HFFc6 (cell line): ENCODE results near the gene PID1. TPM values are rescaled to one million over a fixed set of nuclear protein-coding genes. Genes with fewer than 3 reads are reported as not detected.

Source experiments
- DNase-seq: peaks from one replicate; pipeline ENCODE4 v3.0.0-alpha.2; 2018
- H3K27ac Mint-ChIP-seq: 2 replicates; pipeline ENCODE4 v1.8.0; 2020; ENCODE audit warnings: mild to moderate bottlenecking, mixed read lengths
- H3K27me3 Mint-ChIP-seq: 2 replicates; pipeline ENCODE4 v1.8.0; 2021; ENCODE audit warnings: mild to moderate bottlenecking, moderate library complexity, mixed read lengths; ENCODE audit not compliant: insufficient read depth
- H3K36me3 Mint-ChIP-seq: 2 replicates; pipeline ENCODE4 v1.8.0; 2021; ENCODE audit warnings: low read depth, mixed read lengths
- H3K4me1 Mint-ChIP-seq: 2 replicates; pipeline ENCODE4 v1.8.0; 2020; ENCODE audit warnings: low read depth, mixed read lengths
- H3K4me3 Mint-ChIP-seq: 2 replicates; pipeline ENCODE4 v1.8.0; 2020; ENCODE audit warnings: mild to moderate bottlenecking, moderate library complexity, mixed read lengths
- H3K9me3 Mint-ChIP-seq: 2 replicates; pipeline ENCODE4 v1.8.0; 2020; ENCODE audit warnings: mild to moderate bottlenecking, mixed read lengths
- total RNA-seq, 6 experiments: library from RNA; stranded (reverse); fragmentation: NEBNext Ultra II Directional; extraction: Animal tissue kit (Norgen Biotek cat#: 25700); gene quantifications; 2 replicates in 1 of 6; 3 replicates in 5 of 6; pipeline ENCODE4 v1.2.3, GENCODE V29; 2021
- TF ChIP-seq, protein P1 (sequence below): fragments of 200-600 bp; sonication (generic); IDR thresholded peaks from 2 replicates; pipeline ENCODE4 v1.5.0; 2021; ENCODE audit warnings: antibody characterized with exemption, mild to moderate bottlenecking

Gene PID1
- total RNA-seq, 6 experiments from 2014 or later, result 6.7 to 9.1 (median 8.6) TPM

DNA sequence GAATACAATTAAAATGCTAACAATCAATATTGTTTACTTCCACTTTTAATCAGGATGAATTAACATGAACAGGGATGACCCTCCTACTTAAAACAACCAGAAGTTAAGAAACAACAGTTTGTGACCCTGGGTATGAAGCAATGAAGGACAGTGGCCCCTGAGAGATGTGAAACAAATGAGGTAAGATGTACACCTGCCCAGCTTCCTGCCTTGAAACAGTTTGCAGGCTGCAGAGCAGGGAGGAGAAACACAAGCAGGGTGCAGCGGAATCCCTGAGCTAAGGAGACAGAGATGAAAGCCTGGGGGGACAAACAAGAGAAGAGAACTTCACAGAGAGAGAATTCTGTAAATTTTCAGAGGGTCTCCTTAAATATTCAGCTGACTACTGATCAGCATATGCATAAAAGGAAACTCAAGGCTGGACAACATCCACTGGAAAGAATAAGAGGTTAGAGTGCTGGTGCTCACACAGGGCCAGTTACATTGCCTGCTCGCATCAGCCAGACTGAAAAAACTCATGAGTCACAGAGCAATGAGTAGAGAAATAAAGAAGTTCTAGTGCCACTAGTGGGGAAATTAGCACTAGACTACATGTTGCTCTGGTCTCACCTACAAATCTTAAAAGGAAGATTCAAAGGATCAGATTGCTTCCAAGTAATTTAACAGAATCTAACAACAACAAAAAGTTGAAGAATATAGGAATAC lies 106.4 kb downstream of the PID1 start:
- Mint-ChIP-seq H3K4me3 (peak overlapping the region; percentile 0; the same call in 1 of the 2 replicates), H3K9me3 (peaks cover 4% of the 10 kb centered on the region; the same call in 1 of the 2 replicates), H3K36me3 (peaks cover 5% of the 10 kb centered on the region), H3K4me1 (peaks cover 28% of the 10 kb centered on the region), H3K27ac (no peak overlapping the region), H3K27me3 (peaks cover 1% of the 10 kb centered on the region; the same call in 1 of the 2 replicates)
- peak; percentile 32 for DNase-seq
- TF ChIP-seq, protein P1, sequence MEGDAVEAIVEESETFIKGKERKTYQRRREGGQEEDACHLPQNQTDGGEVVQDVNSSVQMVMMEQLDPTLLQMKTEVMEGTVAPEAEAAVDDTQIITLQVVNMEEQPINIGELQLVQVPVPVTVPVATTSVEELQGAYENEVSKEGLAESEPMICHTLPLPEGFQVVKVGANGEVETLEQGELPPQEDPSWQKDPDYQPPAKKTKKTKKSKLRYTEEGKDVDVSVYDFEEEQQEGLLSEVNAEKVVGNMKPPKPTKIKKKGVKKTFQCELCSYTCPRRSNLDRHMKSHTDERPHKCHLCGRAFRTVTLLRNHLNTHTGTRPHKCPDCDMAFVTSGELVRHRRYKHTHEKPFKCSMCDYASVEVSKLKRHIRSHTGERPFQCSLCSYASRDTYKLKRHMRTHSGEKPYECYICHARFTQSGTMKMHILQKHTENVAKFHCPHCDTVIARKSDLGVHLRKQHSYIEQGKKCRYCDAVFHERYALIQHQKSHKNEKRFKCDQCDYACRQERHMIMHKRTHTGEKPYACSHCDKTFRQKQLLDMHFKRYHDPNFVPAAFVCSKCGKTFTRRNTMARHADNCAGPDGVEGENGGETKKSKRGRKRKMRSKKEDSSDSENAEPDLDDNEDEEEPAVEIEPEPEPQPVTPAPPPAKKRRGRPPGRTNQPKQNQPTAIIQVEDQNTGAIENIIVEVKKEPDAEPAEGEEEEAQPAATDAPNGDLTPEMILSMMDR, result 0 out of 2 replicates have a peak, but pooled peaks have one; percentile 2

DNA sequence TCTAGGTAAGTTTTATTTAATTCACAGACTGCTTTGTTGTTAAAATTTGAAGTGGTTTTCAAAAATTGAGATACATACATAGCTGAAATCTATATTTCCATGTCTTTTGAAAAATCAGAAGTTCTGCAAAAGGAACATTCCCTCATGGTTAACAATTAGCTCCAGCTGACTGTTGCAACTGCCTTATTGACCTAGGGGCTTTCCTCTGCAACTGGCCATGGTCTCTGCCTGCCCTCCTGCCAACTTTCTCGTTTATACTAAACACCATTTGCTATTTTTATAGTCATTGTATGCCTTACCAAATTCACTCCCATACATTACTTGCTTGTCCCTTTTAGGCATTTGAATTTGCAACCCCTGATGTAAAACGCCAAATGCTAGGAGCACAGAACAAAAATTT lies 107.2 kb downstream of the PID1 start:
- DNase-seq, result no peak
- Mint-ChIP-seq H3K36me3 (peaks cover 7% of the 10 kb centered on the region), H3K9me3 (peaks cover 5% of the 10 kb centered on the region; the same call in 1 of the 2 replicates), H3K4me3 (no peak overlapping the region), H3K27ac (no peak overlapping the region), H3K27me3 (peaks cover 1% of the 10 kb centered on the region; the same call in 1 of the 2 replicates), H3K4me1 (peaks cover 24% of the 10 kb centered on the region)
- TF ChIP-seq, protein P1, result no peak

DNA sequence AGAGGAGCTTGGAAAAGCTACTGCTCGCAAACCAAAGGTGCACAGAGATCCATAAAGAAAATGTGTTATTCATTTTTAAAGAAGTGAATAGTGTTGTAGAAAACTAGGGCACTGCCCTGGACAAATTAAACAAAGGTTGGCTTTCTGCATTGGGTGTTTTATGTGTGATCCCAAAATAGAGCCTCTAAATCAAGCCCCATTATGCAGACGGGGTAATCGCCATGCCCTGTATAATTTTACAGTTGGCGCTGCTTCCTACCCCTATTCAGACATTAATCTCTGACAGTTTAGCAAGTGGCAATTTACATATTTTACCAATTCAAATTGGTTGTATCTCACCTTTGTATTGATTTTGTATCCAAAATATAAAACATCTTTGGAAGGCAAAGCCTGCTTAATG lies 109.1 kb downstream of the PID1 start:
- H3K27ac Mint-ChIP-seq, result no peak overlapping the region
- no peak for DNase-seq
- H3K36me3 Mint-ChIP-seq, result peaks cover 7% of the 10 kb centered on the region
- no peak overlapping the region for H3K4me3 Mint-ChIP-seq
- peaks cover 5% of the 10 kb centered on the region; the same call in 1 of the 2 replicates for H3K9me3 Mint-ChIP-seq
- TF ChIP-seq, protein P1, result no peak
- peaks cover 18% of the 10 kb centered on the region for H3K4me1 Mint-ChIP-seq
- peaks cover 1% of the 10 kb centered on the region; the same call in 1 of the 2 replicates for H3K27me3 Mint-ChIP-seq

DNA sequence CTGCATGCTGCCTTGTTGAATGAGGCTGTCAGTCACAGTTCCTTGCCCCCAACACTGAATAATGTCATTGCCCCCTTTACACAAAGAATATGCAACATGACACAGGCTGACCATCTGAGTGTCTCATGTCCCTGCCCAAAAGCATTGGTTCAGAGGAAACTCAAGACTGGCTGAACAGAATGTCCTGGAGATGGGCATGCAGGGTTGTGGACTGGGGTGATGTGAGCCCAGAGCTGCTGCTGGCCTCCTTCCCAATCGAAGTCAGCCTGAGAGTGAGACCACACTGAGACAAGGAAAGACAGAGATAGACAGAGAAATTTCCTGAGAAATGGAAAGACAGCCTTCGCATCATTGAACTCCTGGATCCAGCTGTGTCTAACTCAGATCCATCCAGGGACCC lies 110.1 kb downstream of the PID1 start:
- TF ChIP-seq, protein P1, result no peak
- H3K36me3 Mint-ChIP-seq, result peaks cover 7% of the 10 kb centered on the region
- DNase-seq, result no peak
- H3K4me3 Mint-ChIP-seq, result no peak overlapping the region
- no peak overlapping the region for H3K27ac Mint-ChIP-seq
- H3K9me3 Mint-ChIP-seq, result peaks cover 5% of the 10 kb centered on the region; the same call in 1 of the 2 replicates
- H3K27me3 Mint-ChIP-seq, result peaks cover 1% of the 10 kb centered on the region; the same call in 1 of the 2 replicates
- H3K4me1 Mint-ChIP-seq, result peaks cover 11% of the 10 kb centered on the region

DNA sequence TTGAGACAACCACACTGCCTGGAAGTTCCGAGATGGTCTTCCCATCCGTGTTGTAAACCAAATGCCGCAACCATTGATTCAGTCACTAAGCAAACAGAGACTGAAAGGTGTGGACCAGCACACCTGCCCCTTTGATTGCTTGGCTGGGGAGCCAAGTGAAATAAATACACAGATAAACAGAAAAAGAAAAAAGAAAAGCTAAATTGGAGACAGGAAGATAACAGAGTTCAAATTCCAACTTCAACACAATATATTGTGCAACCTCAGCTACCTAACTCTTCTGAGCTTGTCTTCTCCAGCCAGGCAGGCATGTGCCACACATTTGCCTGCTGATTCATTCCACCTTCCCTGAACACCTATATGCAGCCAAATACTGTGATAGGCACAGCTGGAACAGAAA lies 110.9 kb downstream of the PID1 start:
- Mint-ChIP-seq H3K36me3 (peaks cover 7% of the 10 kb centered on the region), H3K9me3 (peaks cover 5% of the 10 kb centered on the region; the same call in 1 of the 2 replicates), H3K27ac (no peak overlapping the region), H3K4me1 (peaks cover 10% of the 10 kb centered on the region), H3K4me3 (no peak overlapping the region), H3K27me3 (peaks cover 1% of the 10 kb centered on the region; the same call in 1 of the 2 replicates)
- TF ChIP-seq, protein P1, result no peak
- DNase-seq, result no peak
